Measurements from ENCODE around the gene CMIP.
"Not testable (repeated sequence)": the region's sequence is repeated elsewhere in the genome, so short reads cannot be mapped to it uniquely, and the experiment has no call there.

CMIP gene

GRCh38 chr16:81444448-81445121, at the start of gene CMIP:
Gene CMIP (plus strand): TSS chr16:81444808.
- DNase-seq (ENCODE audit: low read depth): peak; percentile 68

GRCh38 chr16:81394966-81395655, 49.5 kb upstream of the CMIP start:
- DNase-seq (ENCODE audit: low read depth): no peak

- DNase-seq (ENCODE audit: low read depth): no peak
These were observed 47.3 kb upstream of the CMIP start for GRCh38 chr16:81397058-81397878.

- DNase-seq (ENCODE audit: low read depth): no peak
These were observed 46.6 kb upstream of the CMIP start for GRCh38 chr16:81397879-81398520.

- DNase-seq (ENCODE audit: low read depth): no peak
These were observed 44.7 kb upstream of the CMIP start for GRCh38 chr16:81399909-81400308.

GRCh38 chr16:81401035-81401950, 43.3 kb upstream of the CMIP start:
- DNase-seq (ENCODE audit: low read depth): no peak

- DNase-seq (ENCODE audit: low read depth): no peak
These were observed 41.4 kb upstream of the CMIP start for GRCh38 chr16:81403208-81403600.

GRCh38 chr16:81403601-81404391, 40.8 kb upstream of the CMIP start:
- peak; percentile 67 for DNase-seq (ENCODE audit: low read depth)

- DNase-seq (ENCODE audit: low read depth): not testable (repeated sequence)
These were observed 39.6 kb upstream of the CMIP start for GRCh38 chr16:81405002-81405401.

- no peak for DNase-seq (ENCODE audit: low read depth)
These were observed 38.9 kb upstream of the CMIP start for GRCh38 chr16:81405702-81406113.

GRCh38 chr16:81408409-81408950, 36.1 kb upstream of the CMIP start:
- no peak for DNase-seq (ENCODE audit: low read depth)

- DNase-seq (ENCODE audit: low read depth): no peak
These were observed 35.5 kb upstream of the CMIP start for GRCh38 chr16:81409016-81409556.

- no peak for DNase-seq (ENCODE audit: low read depth)
These were observed 33.8 kb upstream of the CMIP start for GRCh38 chr16:81410643-81411293.

- DNase-seq (ENCODE audit: low read depth): no peak
These were observed 31.2 kb upstream of the CMIP start for GRCh38 chr16:81413245-81413990.

- no peak for DNase-seq (ENCODE audit: low read depth)
These were observed 28.9 kb upstream of the CMIP start for GRCh38 chr16:81415751-81416150.

GRCh38 chr16:81416749-81417148, 27.9 kb upstream of the CMIP start:
- DNase-seq (ENCODE audit: low read depth): no peak

GRCh38 chr16:81417210-81417609, 27.4 kb upstream of the CMIP start:
- DNase-seq (ENCODE audit: low read depth): no peak

GRCh38 chr16:81419806-81420205, 24.8 kb upstream of the CMIP start:
- no peak for DNase-seq (ENCODE audit: low read depth)

- no peak for DNase-seq (ENCODE audit: low read depth)
These were observed 23.5 kb upstream of the CMIP start for GRCh38 chr16:81421126-81421525.
